HG03575 (cell line): Measurements from ENCODE around the gene MINAR2.

Experiments used
- ATAC-seq: cut with Tn5 transposase; IDR thresholded peaks from one replicate; pipeline ENCODE4 v1.9.1; 2021; ENCODE audit not compliant: unreplicated experiment, insufficient number of reproducible peaks, low FRiP score; ENCODE audit errors: extremely low read depth

The MINAR2 gene

GRCh38 chr5:129747572-129748407 lies at the start of gene MINAR2:
Gene MINAR2 (plus strand): TSS chr5:129748094. CDS start chr5:129748191, 97 bp downstream.
- no peak for ATAC-seq

- ATAC-seq, result no peak
These were observed 49.2 kb upstream of the MINAR2 start for GRCh38 chr5:129698661-129699060.

GRCh38 chr5:129716235-129716634 lies 31.7 kb upstream of the MINAR2 start:
- no peak for ATAC-seq

- ATAC-seq, result no peak
These were observed 31.2 kb upstream of the MINAR2 start for GRCh38 chr5:129716651-129717050.

- ATAC-seq, result no peak
These were observed 30.1 kb upstream of the MINAR2 start for GRCh38 chr5:129717751-129718310.

GRCh38 chr5:129718471-129719090 lies 29.3 kb upstream of the MINAR2 start:
- ATAC-seq, result no peak

GRCh38 chr5:129724222-129724621 lies 23.7 kb upstream of the MINAR2 start:
- ATAC-seq, result no peak

GRCh38 chr5:129724647-129725046 lies 23.2 kb upstream of the MINAR2 start:
- no peak for ATAC-seq

GRCh38 chr5:129739773-129740172 lies 8.1 kb upstream of the MINAR2 start:
- no peak for ATAC-seq

GRCh38 chr5:129743541-129744187 lies 4.2 kb upstream of the MINAR2 start:
- no peak for ATAC-seq

GRCh38 chr5:129745997-129746396 lies 1.9 kb upstream of the MINAR2 start:
- ATAC-seq, result no peak

GRCh38 chr5:129746876-129747275 lies 1.0 kb upstream of the MINAR2 start:
- no peak for ATAC-seq

GRCh38 chr5:129748913-129749880 lies 1.3 kb downstream of the MINAR2 start:
- no peak for ATAC-seq

GRCh38 chr5:129760636-129761325 lies 12.9 kb downstream of the MINAR2 start:
- ATAC-seq, result no peak

- ATAC-seq, result no peak
These were observed 15.8 kb downstream of the MINAR2 start for GRCh38 chr5:129763651-129764050.

GRCh38 chr5:129766798-129767197 lies 18.9 kb downstream of the MINAR2 start:
- ATAC-seq, result no peak

GRCh38 chr5:129767927-129768380 lies 20.1 kb downstream of the MINAR2 start:
- ATAC-seq, result peak; percentile 90

- no peak for ATAC-seq
These were observed 20.8 kb downstream of the MINAR2 start for GRCh38 chr5:129768735-129769134.
